OCI-LY1 (cell line): ENCODE data around the gene CEBPB.

ENCODE experiments used
- EZH2 ChIP-seq: fragments of 200-600 bp; sonication (generic), shearing (Covaris generic); IDR thresholded peaks from 2 replicates; pipeline ENCODE4 v1.8.0; 2017; ENCODE audit warnings: borderline replicate concordance, mixed run types, mild to moderate bottlenecking, antibody characterized with exemption, low read length, moderate library complexity, mixed read lengths
- TF ChIP-seq, protein P1 (sequence below): fragments of 200-600 bp; sonication (generic), shearing (Covaris generic); IDR thresholded peaks from 2 replicates; pipeline ENCODE4 v1.5.1; 2017; ENCODE audit warnings: mild to moderate bottlenecking, antibody characterized with exemption, low read length, moderate library complexity, mixed read lengths

DNA sequence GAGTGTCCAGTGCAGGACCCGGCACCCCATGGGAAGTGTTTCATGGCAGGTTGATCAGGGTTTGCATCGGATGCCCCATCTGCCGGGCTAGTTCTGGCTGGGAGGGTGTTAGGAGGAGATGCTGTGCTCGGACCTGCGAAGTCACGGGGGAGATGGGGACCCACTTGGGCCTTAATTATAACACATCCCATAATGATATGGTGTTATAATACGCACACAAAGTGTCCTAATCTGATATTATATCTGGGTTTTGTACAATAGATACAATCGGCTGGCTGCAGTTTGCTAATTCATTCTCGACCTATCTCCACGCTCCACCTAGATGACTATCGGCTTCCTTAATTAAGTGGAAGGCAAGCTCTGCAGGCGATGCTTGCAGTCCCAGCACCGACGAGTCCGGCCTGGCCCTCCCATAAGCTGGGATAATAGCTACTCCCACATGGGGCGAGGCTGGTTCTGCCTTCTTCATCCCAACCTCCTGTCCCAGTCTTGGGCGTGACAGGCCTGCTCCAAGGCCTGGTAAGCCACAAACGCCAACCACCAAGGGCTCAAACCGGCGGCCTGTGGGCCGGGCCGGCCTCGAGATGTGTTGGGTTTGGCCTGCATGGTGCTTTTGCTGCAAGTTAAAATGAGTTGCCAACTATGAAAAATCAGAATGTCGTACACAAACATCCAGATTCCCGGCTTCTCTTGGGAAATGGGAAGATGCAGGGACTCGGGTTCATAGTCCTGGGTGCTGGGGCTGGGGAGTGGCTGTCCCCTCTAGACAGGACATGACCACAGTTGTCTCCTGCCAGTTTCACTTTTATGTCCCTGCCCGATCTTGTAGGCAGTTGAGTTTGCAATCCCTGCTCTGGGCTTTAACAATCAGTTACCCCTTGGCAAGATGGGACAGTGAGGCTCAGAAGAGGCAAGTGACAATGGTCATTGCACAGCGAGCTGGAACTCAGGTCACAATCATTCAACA lies 32.7 kb downstream of the CEBPB start:
- TF ChIP-seq, protein P1, sequence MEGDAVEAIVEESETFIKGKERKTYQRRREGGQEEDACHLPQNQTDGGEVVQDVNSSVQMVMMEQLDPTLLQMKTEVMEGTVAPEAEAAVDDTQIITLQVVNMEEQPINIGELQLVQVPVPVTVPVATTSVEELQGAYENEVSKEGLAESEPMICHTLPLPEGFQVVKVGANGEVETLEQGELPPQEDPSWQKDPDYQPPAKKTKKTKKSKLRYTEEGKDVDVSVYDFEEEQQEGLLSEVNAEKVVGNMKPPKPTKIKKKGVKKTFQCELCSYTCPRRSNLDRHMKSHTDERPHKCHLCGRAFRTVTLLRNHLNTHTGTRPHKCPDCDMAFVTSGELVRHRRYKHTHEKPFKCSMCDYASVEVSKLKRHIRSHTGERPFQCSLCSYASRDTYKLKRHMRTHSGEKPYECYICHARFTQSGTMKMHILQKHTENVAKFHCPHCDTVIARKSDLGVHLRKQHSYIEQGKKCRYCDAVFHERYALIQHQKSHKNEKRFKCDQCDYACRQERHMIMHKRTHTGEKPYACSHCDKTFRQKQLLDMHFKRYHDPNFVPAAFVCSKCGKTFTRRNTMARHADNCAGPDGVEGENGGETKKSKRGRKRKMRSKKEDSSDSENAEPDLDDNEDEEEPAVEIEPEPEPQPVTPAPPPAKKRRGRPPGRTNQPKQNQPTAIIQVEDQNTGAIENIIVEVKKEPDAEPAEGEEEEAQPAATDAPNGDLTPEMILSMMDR = no peak
- TF ChIP-seq EZH2 = no peak
